ENCODE data around the gene ABLIM1.

- TF ChIP-seq, protein P1, sequence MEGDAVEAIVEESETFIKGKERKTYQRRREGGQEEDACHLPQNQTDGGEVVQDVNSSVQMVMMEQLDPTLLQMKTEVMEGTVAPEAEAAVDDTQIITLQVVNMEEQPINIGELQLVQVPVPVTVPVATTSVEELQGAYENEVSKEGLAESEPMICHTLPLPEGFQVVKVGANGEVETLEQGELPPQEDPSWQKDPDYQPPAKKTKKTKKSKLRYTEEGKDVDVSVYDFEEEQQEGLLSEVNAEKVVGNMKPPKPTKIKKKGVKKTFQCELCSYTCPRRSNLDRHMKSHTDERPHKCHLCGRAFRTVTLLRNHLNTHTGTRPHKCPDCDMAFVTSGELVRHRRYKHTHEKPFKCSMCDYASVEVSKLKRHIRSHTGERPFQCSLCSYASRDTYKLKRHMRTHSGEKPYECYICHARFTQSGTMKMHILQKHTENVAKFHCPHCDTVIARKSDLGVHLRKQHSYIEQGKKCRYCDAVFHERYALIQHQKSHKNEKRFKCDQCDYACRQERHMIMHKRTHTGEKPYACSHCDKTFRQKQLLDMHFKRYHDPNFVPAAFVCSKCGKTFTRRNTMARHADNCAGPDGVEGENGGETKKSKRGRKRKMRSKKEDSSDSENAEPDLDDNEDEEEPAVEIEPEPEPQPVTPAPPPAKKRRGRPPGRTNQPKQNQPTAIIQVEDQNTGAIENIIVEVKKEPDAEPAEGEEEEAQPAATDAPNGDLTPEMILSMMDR (IDR thresholded peaks at IDR 0.05), result no peak
- TF ChIP-seq GABPB1 (CRISPR knock-in tag; IDR thresholded peaks at IDR 0.05) (no peak), ELF4 (CRISPR knock-in tag; IDR thresholded peaks at IDR 0.05; ENCODE audit: low read depth) (no peak), ZNF671 (CRISPR knock-in tag; IDR thresholded peaks at IDR 0.05) (no peak), NR2C2 (CRISPR knock-in tag; IDR thresholded peaks at IDR 0.05) (no peak), SP1 (CRISPR knock-in tag; conservative IDR thresholded peaks at IDR 0.05) (no peak), ATF6 (CRISPR knock-in tag; IDR thresholded peaks at IDR 0.05) (no peak)
- TF ChIP-seq, protein P2, sequence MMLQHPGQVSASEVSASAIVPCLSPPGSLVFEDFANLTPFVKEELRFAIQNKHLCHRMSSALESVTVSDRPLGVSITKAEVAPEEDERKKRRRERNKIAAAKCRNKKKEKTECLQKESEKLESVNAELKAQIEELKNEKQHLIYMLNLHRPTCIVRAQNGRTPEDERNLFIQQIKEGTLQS (CRISPR knock-in tag; conservative IDR thresholded peaks at IDR 0.05), result no peak
Measured at GRCh38 chr10:114426476-114426875, 231.6 kb downstream of the ABLIM1 start.
